Activated T-helper 9 cell treated with anti-CD3 and anti-CD28 coated beads, Interleukin-2, amount 50 U/mL, for 16 hours (primary cell): Measurements from ENCODE around the gene MRPL24.

ENCODE experiments used
- DNase-seq: peaks from one replicate; pipeline ENCODE4 v3.0.0-alpha.2; 2020; ENCODE audit warnings: low read depth

MRPL24 gene

GRCh38 chr1:156709757-156710489 lies 31.0 kb downstream of the MRPL24 start:
- DNase-seq: no peak

GRCh38 chr1:156709031-156709430 lies 31.9 kb downstream of the MRPL24 start:
- DNase-seq: no peak

- DNase-seq: no peak
Measured at GRCh38 chr1:156708218-156708661, 32.6 kb downstream of the MRPL24 start.

GRCh38 chr1:156707417-156708217 lies 33.3 kb downstream of the MRPL24 start:
- DNase-seq: no peak

GRCh38 chr1:156706657-156707416 lies 34.1 kb downstream of the MRPL24 start:
- DNase-seq: no peak

GRCh38 chr1:156705918-156706656 lies 34.8 kb downstream of the MRPL24 start:
- DNase-seq: peak; percentile 64

- DNase-seq: no peak
Measured at GRCh38 chr1:156705321-156705917, 35.5 kb downstream of the MRPL24 start, which contains the start of gene CRABP2. Gene CRABP2, minus strand, starts transcription at chr1:156705583. Its CDS starts 137 bp downstream, at chr1:156705446.

- DNase-seq: peak; percentile 41
Measured at GRCh38 chr1:156704930-156705320, 36.0 kb downstream of the MRPL24 start.

GRCh38 chr1:156704166-156704711 lies 36.6 kb downstream of the MRPL24 start:
- DNase-seq: no peak

GRCh38 chr1:156703741-156704140 lies 37.1 kb downstream of the MRPL24 start:
- DNase-seq: no peak

GRCh38 chr1:156703336-156703735 lies 37.6 kb downstream of the MRPL24 start:
- no peak for DNase-seq

- DNase-seq: no peak
Measured at GRCh38 chr1:156700736-156701531, 40.0 kb downstream of the MRPL24 start.

GRCh38 chr1:156698995-156699394 lies 41.9 kb downstream of the MRPL24 start:
- DNase-seq: no peak

GRCh38 chr1:156697481-156697880 lies 43.4 kb downstream of the MRPL24 start:
- DNase-seq: no peak

GRCh38 chr1:156696755-156697154 lies 44.1 kb downstream of the MRPL24 start:
- DNase-seq: no peak

- DNase-seq: no peak
Measured at GRCh38 chr1:156694690-156694962, 46.3 kb downstream of the MRPL24 start.

GRCh38 chr1:156693848-156694689 lies 46.8 kb downstream of the MRPL24 start:
- DNase-seq: no peak

- no peak for DNase-seq
Measured at GRCh38 chr1:156692925-156693847, 47.7 kb downstream of the MRPL24 start.
